HG03460 (cell line): Measurements from ENCODE around the gene DTX1.

Source experiments
- ATAC-seq: cut with Tn5 transposase; IDR thresholded peaks from one replicate; pipeline ENCODE4 v1.9.1; 2021; ENCODE audit not compliant: unreplicated experiment

The DTX1 gene

GRCh38 chr12:113055594-113056380 is 743 bp upstream of the DTX1 start:
- no peak for ATAC-seq

- ATAC-seq, result no peak
These were observed 224 bp upstream of the DTX1 start for GRCh38 chr12:113056381-113056630.

- no peak for ATAC-seq
These were observed 1.3 kb downstream of the DTX1 start for GRCh38 chr12:113057565-113058485.

GRCh38 chr12:113058553-113058952 is 2.0 kb downstream of the DTX1 start:
- no peak for ATAC-seq

- ATAC-seq, result no peak
These were observed 2.6 kb downstream of the DTX1 start for GRCh38 chr12:113059071-113059595.

GRCh38 chr12:113060336-113060960 is 3.9 kb downstream of the DTX1 start:
- ATAC-seq, result no peak

GRCh38 chr12:113061061-113061694 is 4.6 kb downstream of the DTX1 start:
- no peak for ATAC-seq

- ATAC-seq, result no peak
These were observed 6.2 kb downstream of the DTX1 start for GRCh38 chr12:113062502-113063395.

GRCh38 chr12:113063396-113064350 is 7.1 kb downstream of the DTX1 start:
- ATAC-seq, result no peak

GRCh38 chr12:113064395-113065125 is 8.0 kb downstream of the DTX1 start:
- no peak for ATAC-seq

GRCh38 chr12:113065126-113066007 is 8.8 kb downstream of the DTX1 start:
- no peak for ATAC-seq

- ATAC-seq, result no peak
These were observed 10.4 kb downstream of the DTX1 start for GRCh38 chr12:113066813-113067400.

- ATAC-seq, result no peak
These were observed 11.7 kb downstream of the DTX1 start for GRCh38 chr12:113067987-113068935.

GRCh38 chr12:113069149-113069548 is 12.6 kb downstream of the DTX1 start:
- no peak for ATAC-seq

- ATAC-seq, result no peak
These were observed 13.2 kb downstream of the DTX1 start for GRCh38 chr12:113069751-113070116.
